GM12801 (cell line): ENCODE measurements around the gene PILRB.

Experiments used
- CTCF ChIP-seq: IDR thresholded peaks from one replicate; pipeline ENCODE4 v1.5.1; 2011; ENCODE audit warnings: control low read depth; ENCODE audit not compliant: insufficient read length; ENCODE audit errors: extremely low read depth

PILRB gene

GRCh38 chr7:100372256-100372655 lies 14.3 kb downstream of the PILRB start:
- no peak for TF ChIP-seq CTCF

- TF ChIP-seq CTCF, result no peak
Measured at GRCh38 chr7:100372694-100373093, 14.8 kb downstream of the PILRB start.

- TF ChIP-seq CTCF, result no peak
Measured at GRCh38 chr7:100373261-100373831, 15.4 kb downstream of the PILRB start, which contains the start of gene PILRA. Gene PILRA (plus strand): TSS chr7:100373487. CDS start chr7:100373657, 170 bp downstream.

GRCh38 chr7:100374601-100375000 lies 16.7 kb downstream of the PILRB start:
- no peak for TF ChIP-seq CTCF

GRCh38 chr7:100376066-100376465 lies 18.1 kb downstream of the PILRB start:
- TF ChIP-seq CTCF, result no peak

GRCh38 chr7:100378114-100378755 lies 20.3 kb downstream of the PILRB start:
- TF ChIP-seq CTCF, result no peak

- TF ChIP-seq CTCF, result no peak
Measured at GRCh38 chr7:100380196-100380595, 22.3 kb downstream of the PILRB start.
